Tibial artery (tissue), 4 donors: Measurements from ENCODE around the gene RXFP1.

Experiments used
- DNase-seq, 2 donors: peaks; one replicate each; pipeline ENCODE4 v3.0.0-alpha.2; 2019
- H3K27ac ChIP-seq, 2 donors: fragments of 200-600 bp; sonication (generic) in 1 of 2; 1 replicate in 1 of 2; 2 replicates in 1 of 2; pipeline ENCODE4 v1.5.1; 2018 to 2019; ENCODE audit warnings: mild to moderate bottlenecking in 1 of 2
- H3K27me3 ChIP-seq, 2 donors: fragments of 200-600 bp; sonication (generic) in 1 of 2; one replicate each; pipeline versions ENCODE4 v1.5.1 to v1.6.0; 2016 to 2019
- H3K36me3 ChIP-seq, 3 donors: fragments of 200-600 bp; sonication (generic) in 2 of 3; one replicate each; pipeline ENCODE4 v1.5.1; 2016 to 2019; ENCODE audit warnings: mild to moderate bottlenecking in 2 of 3
- H3K4me1 ChIP-seq, 4 donors: fragments of 200-600 bp; sonication (generic) in 2 of 4; 1 replicate in 3 of 4; 2 replicates in 1 of 4; pipeline ENCODE4 v1.5.1; 2016 to 2019
- H3K4me3 ChIP-seq, 2 donors: fragments of 200-600 bp; sonication (generic) in 1 of 2; 1 replicate in 1 of 2; 2 replicates in 1 of 2; pipeline ENCODE4 v1.5.1; 2018 to 2019; ENCODE audit warnings: mild to moderate bottlenecking in 2 of 2
- H3K9me3 ChIP-seq, 3 donors: fragments of 200-600 bp; sonication (generic) in 1 of 3; one replicate each; pipeline ENCODE4 v1.5.1; 2016 to 2019
- intact Hi-C: fragments of 100-400 bp; cut with DNase I; formaldehyde crosslinking; loops from one replicate; pipeline ENCODE4 v1.15.0; 2023; ENCODE audit warnings: low total_unique reads
- TF ChIP-seq, protein P1 (sequence below), 2 experiments: fragments of 200-600 bp in 1 of 2; fragments of 450-650 bp in 1 of 2; IDR thresholded peaks; one replicate each; pipeline ENCODE4 v1.5.1; 2017 to 2019; ENCODE audit warnings: antibody characterized with exemption in 2 of 2, mild to moderate bottlenecking in 1 of 2, moderate library complexity in 1 of 2

Gene RXFP1

DNA sequence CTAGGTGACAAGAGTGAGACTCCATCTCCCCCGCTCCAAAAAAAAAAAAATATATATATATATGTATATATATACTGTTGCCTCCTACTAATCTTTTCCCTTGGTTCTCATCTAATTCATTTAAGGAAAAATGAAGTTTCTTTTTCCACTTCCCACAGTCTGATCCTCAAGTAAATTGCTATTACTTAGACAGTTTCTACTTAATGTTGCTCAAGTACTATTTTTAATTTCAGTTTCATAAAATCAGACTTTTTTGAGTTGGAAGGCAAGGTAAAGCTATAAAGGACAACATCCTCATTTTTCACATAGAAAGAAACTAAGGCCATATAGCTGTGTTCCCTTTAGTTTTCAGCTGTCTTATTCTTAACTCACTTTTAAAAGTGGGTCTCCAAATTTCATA, 5.8 kb downstream of the RXFP1 start:
- TF ChIP-seq, protein P1, sequence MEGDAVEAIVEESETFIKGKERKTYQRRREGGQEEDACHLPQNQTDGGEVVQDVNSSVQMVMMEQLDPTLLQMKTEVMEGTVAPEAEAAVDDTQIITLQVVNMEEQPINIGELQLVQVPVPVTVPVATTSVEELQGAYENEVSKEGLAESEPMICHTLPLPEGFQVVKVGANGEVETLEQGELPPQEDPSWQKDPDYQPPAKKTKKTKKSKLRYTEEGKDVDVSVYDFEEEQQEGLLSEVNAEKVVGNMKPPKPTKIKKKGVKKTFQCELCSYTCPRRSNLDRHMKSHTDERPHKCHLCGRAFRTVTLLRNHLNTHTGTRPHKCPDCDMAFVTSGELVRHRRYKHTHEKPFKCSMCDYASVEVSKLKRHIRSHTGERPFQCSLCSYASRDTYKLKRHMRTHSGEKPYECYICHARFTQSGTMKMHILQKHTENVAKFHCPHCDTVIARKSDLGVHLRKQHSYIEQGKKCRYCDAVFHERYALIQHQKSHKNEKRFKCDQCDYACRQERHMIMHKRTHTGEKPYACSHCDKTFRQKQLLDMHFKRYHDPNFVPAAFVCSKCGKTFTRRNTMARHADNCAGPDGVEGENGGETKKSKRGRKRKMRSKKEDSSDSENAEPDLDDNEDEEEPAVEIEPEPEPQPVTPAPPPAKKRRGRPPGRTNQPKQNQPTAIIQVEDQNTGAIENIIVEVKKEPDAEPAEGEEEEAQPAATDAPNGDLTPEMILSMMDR (IDR thresholded peaks at IDR 0.05) = no peak
- Histone ChIP-seq H3K4me1 (peaks cover 0 to 11% (median 1%) of the 10 kb centered on the region in 4 donors), H3K9me3 (no peaks in the 10 kb centered on the region), H3K4me3 (no peak overlapping the region), H3K36me3 (no peaks in the 10 kb centered on the region), H3K27me3 (no peaks in the 10 kb centered on the region), H3K27ac (no peak overlapping the region)
- intact Hi-C loops = no loop called here
- no peak for DNase-seq

DNA sequence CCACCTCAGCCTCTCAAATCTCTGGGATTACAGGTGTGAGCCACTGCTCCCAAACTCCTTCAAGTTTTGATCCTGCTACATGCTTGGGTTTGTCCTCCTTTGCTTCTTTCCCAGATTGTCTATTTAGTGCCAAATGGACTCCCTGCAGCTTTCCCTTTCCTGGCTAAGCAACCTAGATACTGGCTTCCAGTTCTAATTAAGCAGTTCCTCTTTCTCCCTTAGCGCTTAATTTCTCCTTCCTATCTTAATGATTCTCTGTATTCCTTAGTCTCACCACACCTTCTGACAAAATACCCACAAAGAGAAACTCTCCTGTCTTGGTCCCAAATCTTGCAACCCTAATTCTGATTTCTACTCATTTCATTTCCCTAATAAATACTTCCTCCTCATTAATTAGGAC, 7.8 kb downstream of the RXFP1 start:
- Histone ChIP-seq H3K36me3 (no peaks in the 10 kb centered on the region), H3K27me3 (no peaks in the 10 kb centered on the region), H3K4me3 (no peak overlapping the region), H3K27ac (no peak overlapping the region), H3K4me1 (peaks cover 0 to 11% (median 1%) of the 10 kb centered on the region in 4 donors), H3K9me3 (no peaks in the 10 kb centered on the region)
- no peak for DNase-seq
- TF ChIP-seq, protein P1 (IDR thresholded peaks at IDR 0.05) = no peak
- intact Hi-C loops = no loop called here

DNA sequence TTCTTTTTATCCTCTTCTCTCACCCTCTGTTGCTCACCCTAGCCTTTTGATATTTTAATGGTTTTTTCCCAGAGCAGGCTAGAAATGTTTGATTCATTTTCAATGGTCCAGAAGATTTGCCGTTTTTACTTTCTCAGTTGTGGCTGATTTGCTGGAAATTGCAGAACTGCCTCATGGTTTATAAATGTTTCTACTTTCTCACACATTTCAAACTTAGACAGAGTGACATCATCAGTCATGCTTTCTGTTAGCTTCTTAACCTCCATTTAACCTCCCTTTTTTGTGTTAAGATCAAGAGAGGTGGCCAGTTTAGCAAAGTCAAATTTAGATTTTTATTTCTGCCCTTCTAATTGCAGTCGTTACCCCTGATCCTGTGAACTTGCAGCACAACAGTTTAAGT, 8.7 kb downstream of the RXFP1 start:
- H3K27me3 ChIP-seq = no peaks in the 10 kb centered on the region

DNA sequence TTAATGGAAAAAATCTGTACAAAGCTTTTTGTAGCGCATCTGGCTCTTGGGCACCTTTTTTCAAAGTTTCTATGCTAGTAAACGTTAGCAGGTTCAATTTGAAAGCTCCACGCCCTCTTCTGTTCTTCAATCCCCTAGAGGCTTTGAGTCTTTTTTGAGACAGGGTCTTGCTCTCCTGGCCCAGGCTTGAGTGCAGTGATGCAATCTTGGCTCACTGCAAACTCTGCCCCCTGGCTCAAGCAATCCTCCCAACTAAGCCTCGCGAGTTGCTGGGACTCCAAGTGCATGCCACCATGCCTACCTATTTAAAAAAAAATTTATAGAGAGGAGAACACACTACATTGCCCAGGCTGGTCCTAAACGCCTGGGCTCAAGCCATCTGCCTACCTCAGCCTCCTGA, 9.2 kb downstream of the RXFP1 start:
- Histone ChIP-seq H3K36me3 (no peaks in the 10 kb centered on the region), H3K27ac (no peak overlapping the region), H3K4me1 (peaks cover 0 to 11% (median 1%) of the 10 kb centered on the region in 4 donors), H3K27me3 (no peaks in the 10 kb centered on the region), H3K9me3 (no peaks in the 10 kb centered on the region), H3K4me3 (no peak overlapping the region)
- TF ChIP-seq, protein P1 (IDR thresholded peaks at IDR 0.05) = no peak
- DNase-seq = no peak
- intact Hi-C loops = no loop called here

More for the DNA sequence above, 8.7 kb downstream of the RXFP1 start:
- Histone ChIP-seq H3K9me3 (no peaks in the 10 kb centered on the region), H3K36me3 (no peaks in the 10 kb centered on the region), H3K4me3 (no peak overlapping the region), H3K4me1 (peaks cover 0 to 11% (median 1%) of the 10 kb centered on the region in 4 donors), H3K27ac (no peak overlapping the region)
- intact Hi-C loops = no loop called here
- TF ChIP-seq, protein P1 (IDR thresholded peaks at IDR 0.05) = no peak
- no peak for DNase-seq

DNA sequence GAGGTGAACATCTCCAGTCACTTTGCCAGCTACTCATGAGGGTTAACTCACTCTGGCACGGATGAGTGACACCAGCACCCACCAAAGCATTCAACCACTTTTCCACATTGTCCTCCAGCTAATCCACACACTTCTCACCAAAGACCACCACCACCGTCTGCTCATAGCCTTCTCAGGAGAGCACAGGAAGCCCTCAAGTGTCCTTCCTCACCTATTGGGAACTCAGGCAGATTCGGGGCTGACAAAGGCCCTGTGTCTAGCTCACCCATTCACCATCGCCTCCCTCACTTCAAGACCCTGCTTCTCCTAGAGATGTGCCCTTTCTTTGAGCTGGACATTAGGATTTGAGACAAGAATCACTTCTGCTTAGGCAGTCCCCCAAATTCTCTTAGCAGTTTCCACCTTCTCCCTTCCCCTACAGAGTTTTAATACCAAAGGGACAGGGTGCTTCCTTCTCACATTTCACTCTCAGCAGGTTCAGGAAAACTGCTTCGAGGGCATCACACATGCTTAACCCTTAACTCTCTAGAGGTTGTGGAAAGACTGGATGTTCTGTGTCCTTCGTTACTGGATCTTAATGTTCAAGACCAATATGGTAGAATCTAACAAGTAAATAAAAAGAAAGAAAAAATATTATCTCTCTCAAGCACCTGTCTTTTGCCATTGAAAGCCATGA, 11.0 kb downstream of the RXFP1 start:
- intact Hi-C loops = no loop called here
- no peak for DNase-seq
- Histone ChIP-seq H3K27ac (no peak overlapping the region), H3K9me3 (no peaks in the 10 kb centered on the region), H3K4me1 (peaks cover 0 to 11% (median 1%) of the 10 kb centered on the region in 4 donors), H3K36me3 (no peaks in the 10 kb centered on the region), H3K4me3 (no peak overlapping the region), H3K27me3 (no peaks in the 10 kb centered on the region)
- TF ChIP-seq, protein P1 (IDR thresholded peaks at IDR 0.05) = no peak
